Tibial nerve (tissue), 4 donors: ENCODE results near the gene CASP9.

ENCODE experiments used
- EP300 ChIP-seq, 2 donors: sonication (generic); formaldehyde crosslinking; IDR thresholded peaks; one replicate each; pipeline ENCODE4 v1.6.1; 2017; ENCODE audit warnings: antibody characterized with exemption in 2 of 2, mild to moderate bottlenecking in 1 of 2
- TF ChIP-seq, protein P1 (sequence below), 5 experiments: fragments of 200-600 bp in 3 of 5; fragments of 450-650 bp in 2 of 5; sonication (generic) in 3 of 5; IDR thresholded peaks; one replicate each; pipeline ENCODE4 v1.5.1; 2016 to 2019; ENCODE audit warnings: antibody characterized with exemption in 5 of 5, mild to moderate bottlenecking in 3 of 5, moderate library complexity in 2 of 5

DNA sequence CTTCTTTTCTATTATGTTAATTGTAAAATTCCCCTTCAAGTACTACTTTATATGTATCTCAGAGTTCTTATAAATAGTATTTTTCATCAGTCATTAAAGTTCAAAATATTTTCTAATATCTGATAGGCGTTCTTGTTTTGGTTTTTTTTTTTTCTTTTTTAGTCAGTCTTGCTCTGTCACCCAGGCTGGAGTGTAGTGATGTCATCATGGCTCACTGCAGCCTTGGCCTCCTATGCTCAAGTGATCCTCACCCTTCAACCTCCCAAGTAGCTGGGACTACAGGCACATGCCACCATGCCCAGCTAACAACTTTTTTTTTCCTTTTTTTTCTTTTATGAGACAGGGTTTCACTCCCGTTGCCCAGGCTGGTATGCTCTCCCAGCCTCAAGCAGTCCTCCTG is 33.6 kb upstream of the CASP9 start:
- TF ChIP-seq, protein P1, sequence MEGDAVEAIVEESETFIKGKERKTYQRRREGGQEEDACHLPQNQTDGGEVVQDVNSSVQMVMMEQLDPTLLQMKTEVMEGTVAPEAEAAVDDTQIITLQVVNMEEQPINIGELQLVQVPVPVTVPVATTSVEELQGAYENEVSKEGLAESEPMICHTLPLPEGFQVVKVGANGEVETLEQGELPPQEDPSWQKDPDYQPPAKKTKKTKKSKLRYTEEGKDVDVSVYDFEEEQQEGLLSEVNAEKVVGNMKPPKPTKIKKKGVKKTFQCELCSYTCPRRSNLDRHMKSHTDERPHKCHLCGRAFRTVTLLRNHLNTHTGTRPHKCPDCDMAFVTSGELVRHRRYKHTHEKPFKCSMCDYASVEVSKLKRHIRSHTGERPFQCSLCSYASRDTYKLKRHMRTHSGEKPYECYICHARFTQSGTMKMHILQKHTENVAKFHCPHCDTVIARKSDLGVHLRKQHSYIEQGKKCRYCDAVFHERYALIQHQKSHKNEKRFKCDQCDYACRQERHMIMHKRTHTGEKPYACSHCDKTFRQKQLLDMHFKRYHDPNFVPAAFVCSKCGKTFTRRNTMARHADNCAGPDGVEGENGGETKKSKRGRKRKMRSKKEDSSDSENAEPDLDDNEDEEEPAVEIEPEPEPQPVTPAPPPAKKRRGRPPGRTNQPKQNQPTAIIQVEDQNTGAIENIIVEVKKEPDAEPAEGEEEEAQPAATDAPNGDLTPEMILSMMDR (IDR thresholded peaks at IDR 0.05): no peak
- TF ChIP-seq EP300 (IDR thresholded peaks at IDR 0.05): no peak
